Spleen (tissue), 7 donors: Measurements from ENCODE around the gene HOXA13.

Experiments
- CTCF ChIP-seq, 11 experiments: fragments of 200-600 bp in 7 of 11; fragments of 450-650 bp in 4 of 11; sonication (generic) in 4 of 11; IDR thresholded peaks in 8 of 11; conservative IDR thresholded peaks in 3 of 11; 1 replicate in 7 of 11; 2 replicates in 4 of 11; pipeline versions ENCODE4 v1.4.0 to v1.8.0; 2016 to 2021; ENCODE audit warnings: antibody characterized with exemption in 11 of 11, inconsistent platforms in 4 of 11, mild to moderate bottlenecking in 1 of 11
- POLR2AphosphoS5 ChIP-seq, 3 donors: sonication (generic); formaldehyde crosslinking; IDR thresholded peaks; one replicate each; pipeline ENCODE4 v1.5.1; 2017; ENCODE audit warnings: antibody characterized with exemption in 3 of 3
- donor health status: DM: no; HTN: no; CAD: no; lungs with moderate emphysema.
- donor health status: DM: no; HTN: no; CAD: no.
- donor health status: DM: no; HTN: no; CAD: no.

GRCh38 chr7:27150568-27151340 is 49.1 kb downstream of the HOXA13 start:
- peak; percentile 67 to 88 (median 85) for TF ChIP-seq POLR2AphosphoS5 (IDR thresholded peaks at IDR 0.05)
- TF ChIP-seq CTCF (IDR thresholded peaks at IDR 0.05 in 8 of 11, conservative IDR thresholded peaks at IDR 0.05 in 3 of 11): peak; percentile 61 to 96 (median 89)
